ENCODE measurements around the gene TMEFF1.

- TF ChIP-seq CTCF (IDR thresholded peaks at IDR 0.05; ENCODE audit: low read depth, low read length, poor library complexity, severe bottlenecking) (no peak), EZH2phosphoT487 (IDR thresholded peaks at IDR 0.05; ENCODE audit: borderline replicate concordance, low read length) (no peak)
Measured at GRCh38 chr9:100472268-100472667, 681 bp upstream of the TMEFF1 start.
